Mucosa of descending colon (tissue), 3 donors: Measurements from ENCODE around the gene ADGRA3. TPM values are rescaled to one million over a fixed set of nuclear protein-coding genes. Genes with fewer than 3 reads are reported as not detected.

Experiments used
- ATAC-seq: fragments of 200-7000 bp; cut with Tn5 transposase; one replicate; pipeline ENCODE4 v1.9.1; 2020; ENCODE audit warnings: mild to moderate bottlenecking, moderate library complexity
- DNase-seq, 3 donors: peaks; one replicate each; pipeline ENCODE4 v3.0.0-alpha.2; 2020
- H3K36me3 ChIP-seq: fragments of 200-600 bp; one replicate; pipeline ENCODE4 v1.8.0; 2021; ENCODE audit warnings: low read depth, mild to moderate bottlenecking
- H3K4me1 ChIP-seq: fragments of 200-600 bp; one replicate; pipeline ENCODE4 v1.8.0; 2021; ENCODE audit warnings: low read depth, mild to moderate bottlenecking
- H3K4me3 ChIP-seq: fragments of 200-600 bp; one replicate; pipeline ENCODE4 v1.8.0; 2021; ENCODE audit warnings: mild to moderate bottlenecking
- H3K9me3 ChIP-seq: fragments of 200-600 bp; one replicate; pipeline ENCODE4 v1.8.0; 2021; ENCODE audit warnings: mild to moderate bottlenecking
- CTCF ChIP-seq: fragments of 200-600 bp; IDR thresholded peaks from one replicate; pipeline ENCODE4 v1.8.0; 2022; ENCODE audit warnings: antibody characterized with exemption, mild to moderate bottlenecking
- intact Hi-C, 2 donors: fragments of 100-400 bp; cut with DNase I in 1 of 2; cut with micrococcal nuclease in 1 of 2; formaldehyde crosslinking; loops; one replicate each; pipeline versions ENCODE4 v1.11.0 to v1.11.1; 2022; cut with DNase I, micrococcal nuclease
- total RNA-seq, 3 donors: library from RNA; stranded (reverse); fragmentation: NEBNext Ultra II Directional in 2 of 3; extraction: Animal tissue kit (Norgen Biotek cat#: 25700) in 2 of 3; gene quantifications; one replicate each; pipeline versions ENCODE4 v1.2.1 to v1.2.4, GENCODE V29; 2021 to 2023
- donor health status: DM: no; HTN: no; CAD: no; lungs with moderate emphysema.
- donor health status: DM: no; HTN: no; CAD: no.
- donor health status: DM: no; HTN: yes; CAD: no.

Gene ADGRA3
- total RNA-seq, 3 donors from 2014 or later = 47.0 to 104 (median 73.6) TPM

- DNase-seq (no peak), ATAC-seq (peak; percentile 12)
- Histone ChIP-seq H3K4me1 (peaks cover 37% of the 10 kb centered on the region), H3K4me3 (no peak overlapping the region), H3K36me3 (no peaks in the 10 kb centered on the region), H3K9me3 (no peaks in the 10 kb centered on the region)
- intact Hi-C loops = no loop called here
- TF ChIP-seq CTCF = no peak
Observed at GRCh38 chr4:22482250-22483127, 33.4 kb downstream of the ADGRA3 start.

GRCh38 chr4:22480675-22481327, 35.1 kb downstream of the ADGRA3 start:
- H3K4me3 ChIP-seq = no peak overlapping the region
- DNase-seq = no peak
- peaks cover 37% of the 10 kb centered on the region for H3K4me1 ChIP-seq
- H3K9me3 ChIP-seq = no peaks in the 10 kb centered on the region
- no peak for TF ChIP-seq CTCF
- peak; percentile 37 for ATAC-seq
- no peaks in the 10 kb centered on the region for H3K36me3 ChIP-seq
- intact Hi-C loops = no loop called here

GRCh38 chr4:22478426-22478825, 37.4 kb downstream of the ADGRA3 start:
- H3K4me3 ChIP-seq = no peak overlapping the region
- intact Hi-C loops = no loop called here
- ATAC-seq (no peak), DNase-seq (no peak)
- no peaks in the 10 kb centered on the region for H3K36me3 ChIP-seq
- H3K9me3 ChIP-seq = no peaks in the 10 kb centered on the region
- no peak for TF ChIP-seq CTCF
- peaks cover 31% of the 10 kb centered on the region for H3K4me1 ChIP-seq

GRCh38 chr4:22477813-22478182, 38.1 kb downstream of the ADGRA3 start:
- no peak for ATAC-seq
- H3K4me1 ChIP-seq = peaks cover 26% of the 10 kb centered on the region
- H3K4me3 ChIP-seq = no peak overlapping the region
- no peak for TF ChIP-seq CTCF
- intact Hi-C loops = no loop called here
- no peaks in the 10 kb centered on the region for H3K36me3 ChIP-seq
- H3K9me3 ChIP-seq = no peaks in the 10 kb centered on the region
- no peak for DNase-seq

GRCh38 chr4:22477136-22477812, 38.6 kb downstream of the ADGRA3 start:
- peaks cover 26% of the 10 kb centered on the region for H3K4me1 ChIP-seq
- DNase-seq = peak in 1 of 3 donors; percentile 60
- intact Hi-C loops = no loop called here

More at GRCh38 chr4:22477136-22477812, 38.6 kb downstream of the ADGRA3 start:
- no peak overlapping the region for H3K4me3 ChIP-seq
- no peaks in the 10 kb centered on the region for H3K9me3 ChIP-seq
- H3K36me3 ChIP-seq = no peaks in the 10 kb centered on the region
- no peak for TF ChIP-seq CTCF
- peak; percentile 96 for ATAC-seq
